ENCODE data around the gene POLK.
"Not testable (repeated sequence)": the region's sequence is repeated elsewhere in the genome, so short reads cannot be mapped to it uniquely, and the experiment has no call there.

GRCh38 chr5:75565991-75566709 is 54.5 kb downstream of the POLK start:
- not testable (repeated sequence) for TF ChIP-seq CTCF, POLR2A (IDR thresholded peaks at IDR 0.05)
